HG03064 (cell line): ENCODE data around the gene TM9SF4.
"Not testable (repeated sequence)": the region's sequence is repeated elsewhere in the genome, so short reads cannot be mapped to it uniquely, and the experiment has no call there.

ENCODE experiments used
- ATAC-seq: cut with Tn5 transposase; IDR thresholded peaks from one replicate; pipeline ENCODE4 v1.9.1; 2021; ENCODE audit warnings: low read depth; ENCODE audit not compliant: unreplicated experiment

Gene TM9SF4

DNA sequence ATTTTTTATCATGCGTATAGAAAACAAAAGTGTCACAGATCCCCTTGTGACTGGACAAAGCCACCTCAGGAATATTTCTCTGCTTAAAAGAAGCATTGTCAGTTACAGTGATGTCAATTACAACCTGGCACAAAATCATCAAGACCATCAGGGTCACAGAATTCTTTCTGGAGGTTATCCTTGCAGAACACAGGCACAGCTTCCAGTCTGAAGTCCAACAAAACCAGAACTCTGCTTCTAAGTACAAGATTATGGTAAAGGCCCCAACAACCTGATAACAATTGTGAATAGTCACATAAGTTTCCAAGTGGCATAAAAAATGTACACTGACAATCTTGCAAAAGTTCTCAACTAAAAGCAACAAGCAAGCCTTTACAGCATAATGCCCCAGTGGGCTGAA lies 77.0 kb downstream of the TM9SF4 start:
- no peak for ATAC-seq

DNA sequence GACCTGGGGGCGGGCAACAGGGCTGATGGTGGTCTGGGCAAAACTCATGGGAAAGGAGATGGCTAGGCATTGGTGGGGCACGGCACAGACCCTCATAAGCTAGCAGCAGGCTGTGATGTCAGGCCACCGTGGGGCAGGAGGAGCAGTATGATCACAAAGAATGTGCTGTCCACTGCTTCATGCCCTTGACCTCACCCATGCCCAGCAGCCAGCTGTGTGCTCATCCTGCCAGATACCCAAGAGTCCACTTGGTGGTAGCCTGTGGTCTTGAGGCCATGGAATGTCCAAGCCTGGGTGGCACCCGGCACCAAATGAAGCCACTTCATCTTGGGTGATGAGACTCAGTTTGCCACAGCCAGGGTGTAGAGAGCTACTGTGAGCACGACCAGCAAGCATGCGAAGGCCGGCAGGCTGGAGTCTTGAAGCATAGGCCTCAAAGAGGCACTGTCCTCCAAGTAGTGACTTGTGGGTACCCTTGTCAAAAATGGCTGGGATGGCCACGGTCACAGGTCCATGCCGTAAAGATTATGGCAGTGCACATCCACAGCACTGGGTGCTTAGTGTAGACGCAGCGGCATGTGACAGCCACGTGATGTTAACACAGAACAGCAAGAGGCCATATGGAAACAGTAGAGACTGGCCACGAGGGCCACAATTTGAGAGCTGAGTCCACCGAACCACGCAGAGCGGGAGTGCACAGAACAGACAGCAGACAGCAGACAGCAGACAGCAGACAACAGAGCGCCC lies 79.0 kb downstream of the TM9SF4 start:
- ATAC-seq, result no peak

DNA sequence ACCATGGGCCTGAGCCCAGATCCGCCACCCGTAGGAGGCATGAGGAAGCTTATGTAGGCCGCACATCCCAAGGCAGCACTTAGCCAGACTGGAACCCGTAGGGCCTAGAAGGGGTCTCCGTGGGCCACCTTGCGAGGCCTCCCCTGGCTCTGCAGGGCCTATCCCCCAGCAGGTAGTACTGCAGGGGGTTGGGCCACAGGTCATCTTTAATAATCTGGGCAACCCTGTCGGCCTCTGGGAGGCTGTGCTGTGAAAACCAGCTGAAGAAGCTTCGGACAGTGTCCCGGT lies 79.6 kb downstream of the TM9SF4 start:
- no peak for ATAC-seq

GRCh38 chr20:32189691-32190615 lies 80.4 kb downstream of the TM9SF4 start:
- no peak for ATAC-seq

DNA sequence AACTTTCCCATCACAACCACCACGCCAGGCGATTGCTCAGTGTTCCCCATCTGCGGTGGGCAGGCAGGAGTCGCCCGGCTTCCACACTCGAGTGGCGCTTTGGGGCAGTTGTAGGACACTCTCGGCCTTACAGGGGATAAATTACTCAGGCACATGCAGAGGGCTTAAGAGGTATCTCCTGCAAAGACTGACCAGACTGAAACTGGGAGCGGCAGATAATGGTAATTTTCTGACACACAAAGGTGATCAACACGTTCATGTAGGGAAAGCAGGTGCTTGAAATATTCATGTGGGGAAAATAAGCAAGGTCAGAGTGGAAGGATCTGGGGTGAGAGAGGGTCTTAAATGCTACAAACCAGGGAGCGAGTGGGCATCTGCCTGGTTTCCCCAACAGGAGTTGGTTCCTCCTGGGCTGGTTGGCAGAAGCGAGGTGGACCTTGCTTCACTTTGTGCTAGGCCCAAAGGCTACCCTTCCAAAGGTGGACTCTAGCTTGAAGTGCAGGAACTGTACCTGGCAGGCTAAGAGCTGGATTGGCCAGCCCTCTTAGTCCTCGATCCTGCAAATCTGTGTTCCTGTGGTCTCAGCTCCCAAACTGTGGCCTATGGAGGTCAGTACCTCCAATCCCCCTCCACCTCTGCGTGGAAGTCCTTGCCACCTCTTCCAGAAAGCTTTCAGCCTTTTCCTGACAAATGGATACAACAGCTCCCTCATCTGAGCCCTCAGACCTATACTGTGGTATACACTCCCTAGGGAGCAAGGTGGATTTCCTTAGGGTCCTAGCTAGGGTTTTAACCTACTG lies 81.3 kb downstream of the TM9SF4 start:
- no peak for ATAC-seq

GRCh38 chr20:32191422-32191821 lies 81.9 kb downstream of the TM9SF4 start:
- no peak for ATAC-seq

DNA sequence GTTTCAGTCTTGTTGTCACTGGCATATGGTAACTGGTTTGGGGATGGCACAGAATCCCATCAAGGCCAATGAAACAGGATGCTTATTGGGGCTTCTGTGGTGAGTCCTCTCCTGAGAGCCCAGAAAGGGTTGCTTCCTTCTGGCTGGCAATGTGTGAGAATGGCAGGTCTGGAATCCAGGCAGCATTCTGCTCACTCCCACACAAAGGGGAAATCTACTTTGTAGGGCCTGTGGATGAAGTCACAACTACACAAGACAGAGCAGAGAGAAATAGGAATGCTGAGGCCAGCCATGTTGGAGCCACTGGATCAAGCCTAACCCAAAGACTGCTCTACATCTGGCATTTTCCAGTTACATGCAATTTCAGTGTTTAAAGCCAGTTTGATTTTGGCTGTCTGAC lies 82.4 kb downstream of the TM9SF4 start:
- no peak for ATAC-seq

- ATAC-seq, result no peak
These were observed 83.2 kb downstream of the TM9SF4 start for GRCh38 chr20:32192698-32193097.

GRCh38 chr20:32193336-32193735 lies 83.8 kb downstream of the TM9SF4 start:
- not testable (repeated sequence) for ATAC-seq

- no peak for ATAC-seq
These were observed 84.5 kb downstream of the TM9SF4 start for GRCh38 chr20:32193996-32194395.

DNA sequence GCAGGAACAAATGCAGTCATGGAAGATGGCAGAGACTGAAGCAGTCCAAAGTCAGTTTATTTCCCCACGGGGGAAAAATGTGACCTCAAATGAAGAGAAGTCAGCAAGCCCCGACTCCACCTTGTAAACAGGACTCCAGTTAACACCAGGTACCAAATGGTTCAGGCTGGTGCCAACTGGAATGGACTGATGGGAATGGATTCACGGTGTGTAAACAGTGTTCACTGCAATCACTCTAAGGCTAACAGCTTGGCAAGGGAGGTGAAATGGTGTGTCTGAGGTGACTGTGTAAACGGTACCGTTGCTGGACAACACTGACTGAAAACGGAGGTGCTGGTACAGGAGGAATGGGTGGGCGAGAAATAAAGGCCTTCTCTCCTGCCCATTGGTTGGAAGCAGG lies 86.1 kb downstream of the TM9SF4 start:
- ATAC-seq, result no peak

DNA sequence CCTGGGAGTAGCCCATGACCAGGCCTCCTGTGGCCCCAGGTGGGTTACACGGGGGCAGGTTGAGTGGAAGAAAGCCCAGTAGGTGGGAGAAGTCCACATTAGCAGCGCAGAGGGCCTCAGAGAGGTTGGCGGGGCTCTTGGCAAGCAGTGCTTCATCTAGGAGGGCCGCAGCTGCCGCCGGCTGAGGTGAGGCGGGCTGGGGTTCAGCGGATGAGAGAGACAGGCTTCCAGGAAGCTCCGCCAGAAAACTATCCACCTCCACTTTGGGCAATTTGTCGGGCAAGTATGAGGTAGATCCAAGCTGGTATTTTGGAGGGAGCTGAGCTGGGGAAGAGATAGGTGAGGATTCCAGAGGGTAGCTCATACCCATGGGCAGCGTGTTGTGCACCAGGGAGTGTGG lies 87.1 kb downstream of the TM9SF4 start:
- ATAC-seq, result not testable (repeated sequence)

GRCh38 chr20:32197136-32197535 lies 87.6 kb downstream of the TM9SF4 start:
- ATAC-seq, result not testable (repeated sequence)

DNA sequence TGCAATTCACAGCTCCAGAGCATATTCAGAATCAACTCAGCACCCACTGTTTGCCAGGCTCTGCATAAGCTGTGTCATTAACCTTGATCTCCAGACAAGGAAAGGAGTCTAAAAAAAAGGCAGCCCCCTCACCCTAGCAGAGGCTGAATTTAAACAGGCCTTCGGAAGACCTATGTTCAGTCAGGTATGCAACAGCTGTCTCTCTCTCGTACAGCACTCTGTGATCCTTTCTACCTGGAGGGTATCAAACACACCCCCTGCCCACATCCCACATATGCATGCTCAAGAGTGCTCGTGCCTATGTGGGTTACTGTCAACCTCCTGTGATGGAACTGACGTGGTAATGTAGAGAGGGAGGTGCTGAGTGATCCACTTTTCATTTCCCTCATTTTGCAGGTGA lies 89.5 kb downstream of the TM9SF4 start:
- no peak for ATAC-seq

DNA sequence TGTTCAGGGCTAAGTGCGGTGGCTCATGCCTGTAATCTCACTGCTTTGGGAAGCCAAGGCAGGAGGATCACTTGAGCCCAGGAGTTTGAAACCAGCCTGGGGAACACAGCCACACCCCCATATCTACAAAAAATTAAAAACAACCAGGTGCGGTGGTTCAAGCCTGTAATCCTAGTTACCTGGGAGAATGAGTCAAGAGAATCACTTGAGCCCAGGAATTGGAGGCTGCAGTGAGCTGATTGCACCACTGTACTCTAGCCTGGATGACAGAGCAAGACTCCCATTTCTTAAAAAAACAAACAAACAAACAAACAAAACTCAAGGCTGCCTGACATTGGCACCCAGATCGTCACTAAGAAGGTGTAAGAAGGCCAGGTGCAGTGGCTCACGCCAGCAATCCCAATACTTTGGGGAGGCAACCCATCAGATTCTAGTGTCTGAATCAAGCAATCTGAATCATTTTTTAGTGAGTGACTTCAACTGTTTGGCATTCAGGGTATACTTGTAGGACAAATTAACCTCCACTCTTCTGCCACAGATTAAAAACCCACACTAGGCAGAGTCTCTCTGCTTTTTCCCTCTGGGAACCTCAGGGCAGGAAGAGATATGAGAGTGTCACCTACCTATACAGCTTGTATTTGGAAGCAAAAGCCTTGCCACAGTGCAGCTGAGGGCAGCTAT lies 91.9 kb downstream of the TM9SF4 start:
- no peak for ATAC-seq

DNA sequence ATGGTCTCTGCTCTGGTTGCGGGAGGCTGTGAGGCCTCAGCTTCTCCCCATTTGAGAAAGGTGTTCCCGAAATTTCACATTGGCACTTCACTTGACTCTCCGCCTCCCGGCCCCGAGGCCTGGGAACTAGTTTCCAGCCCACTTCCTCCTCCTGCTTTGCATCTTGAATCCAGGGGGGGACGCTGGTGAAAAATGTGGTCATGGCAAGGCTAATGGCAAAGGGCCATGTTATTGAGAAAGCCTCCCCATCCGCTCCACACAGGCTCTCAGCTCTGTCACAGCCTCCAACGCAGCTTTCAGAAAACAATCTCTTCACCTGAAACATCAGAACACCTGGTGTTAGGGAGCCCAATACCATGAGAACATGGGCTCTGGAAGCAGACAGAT lies 92.5 kb downstream of the TM9SF4 start:
- ATAC-seq, result no peak

DNA sequence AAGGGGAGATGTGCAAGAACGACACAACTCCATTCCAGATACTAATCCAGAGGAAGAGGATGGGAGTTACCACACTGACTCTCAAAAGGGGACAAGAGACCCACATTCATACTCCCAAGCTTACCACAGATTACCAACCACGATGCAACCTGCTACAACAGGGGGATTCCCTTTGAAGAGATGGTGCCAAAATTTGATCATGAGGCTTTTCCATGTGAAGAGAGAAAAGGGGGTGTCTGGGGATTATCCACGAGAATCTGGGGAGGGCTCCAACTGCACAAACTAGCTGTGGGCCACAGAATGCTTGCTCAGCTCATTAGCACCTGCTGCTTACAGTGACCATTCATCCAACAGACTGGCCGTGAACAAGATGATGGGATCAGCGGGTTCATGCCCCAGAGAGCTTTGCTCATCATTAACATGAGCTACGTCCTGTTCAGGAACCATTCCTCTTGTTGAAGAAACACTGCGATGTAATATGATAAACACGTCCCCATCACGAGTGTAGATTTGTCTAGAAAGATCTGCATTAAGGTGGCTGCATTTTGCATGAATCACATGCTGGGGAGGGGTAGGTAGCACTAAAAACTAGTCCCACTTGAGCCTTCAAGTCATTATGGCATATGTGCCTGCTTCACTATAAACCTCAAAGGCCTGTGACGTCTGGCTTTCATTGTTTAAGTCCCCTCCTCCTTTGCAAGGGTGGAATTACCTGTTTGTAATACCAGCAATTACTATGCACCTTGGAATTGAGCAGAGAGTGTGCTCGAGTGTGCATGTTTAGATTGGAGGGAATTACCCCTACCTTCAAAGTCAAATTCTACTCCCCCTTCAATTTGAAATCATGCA lies 94.1 kb downstream of the TM9SF4 start:
- ATAC-seq, result no peak

GRCh38 chr20:32204205-32205109 lies 94.9 kb downstream of the TM9SF4 start:
- no peak for ATAC-seq
